BE2C (cell line): ENCODE measurements around the gene C1QTNF6.
"Not testable (repeated sequence)": the region's sequence is repeated elsewhere in the genome, so short reads cannot be mapped to it uniquely, and the experiment has no call there.

Source experiments
- DNase-seq: peaks from one replicate; pipeline ENCODE4 v3.0.0-alpha.2; 2020
- H3K27me3 ChIP-seq: fragments of 250-450 bp; sonication (Bioruptor Pico); 2 replicates; pipeline ENCODE4 v1.5.1; 2020; ENCODE audit warnings: mild to moderate bottlenecking
- H3K36me3 ChIP-seq: fragments of 250-450 bp; sonication (Bioruptor Pico); 2 replicates; pipeline ENCODE4 v1.5.1; 2020; ENCODE audit warnings: mild to moderate bottlenecking
- H3K4me1 ChIP-seq: fragments of 250-450 bp; sonication (Bioruptor Pico); 2 replicates; pipeline ENCODE4 v1.5.1; 2020
- H3K4me3 ChIP-seq: 2 replicates; pipeline ENCODE4 v1.5.1; 2011; ENCODE audit warnings: low read depth, low read length
- H3K9me3 ChIP-seq: fragments of 250-450 bp; sonication (Bioruptor Pico); 2 replicates; pipeline ENCODE4 v1.5.1; 2020
- CTCF ChIP-seq: IDR thresholded peaks from 2 replicates; pipeline ENCODE4 v1.5.1; 2012; ENCODE audit warnings: mild to moderate bottlenecking, low read depth, low read length

Gene C1QTNF6

GRCh38 chr22:37172266-37173245, 15.5 kb downstream of the C1QTNF6 start:
- no peak overlapping the region for H3K4me3 ChIP-seq
- no peaks in the 10 kb centered on the region for H3K27me3 ChIP-seq
- no peaks in the 10 kb centered on the region for H3K9me3 ChIP-seq
- no peaks in the 10 kb centered on the region for H3K36me3 ChIP-seq
- no peak for DNase-seq
- TF ChIP-seq CTCF = no peak
- peaks cover 13% of the 10 kb centered on the region for H3K4me1 ChIP-seq

DNA sequence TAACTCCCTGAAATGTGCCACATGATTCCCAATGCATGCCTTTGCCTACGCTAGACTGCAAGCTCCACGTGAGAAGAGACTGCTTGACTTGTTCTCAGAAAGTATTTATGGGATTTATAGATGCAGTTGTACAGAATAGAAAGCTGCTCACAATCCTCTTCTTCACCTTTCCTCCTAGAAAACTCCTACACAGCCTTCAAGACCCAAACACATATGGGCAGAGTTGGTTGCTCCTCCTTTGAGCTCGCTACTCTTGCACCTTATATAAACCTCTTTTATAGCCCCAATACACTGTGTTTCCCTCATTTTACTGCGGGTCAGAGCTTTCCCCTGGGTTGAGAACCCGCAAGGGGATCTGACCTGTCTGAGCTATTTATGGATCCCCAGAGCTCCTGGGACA, 16.4 kb downstream of the C1QTNF6 start:
- Histone ChIP-seq H3K4me3 (no peak overlapping the region), H3K4me1 (peaks cover 7% of the 10 kb centered on the region), H3K27me3 (no peaks in the 10 kb centered on the region), H3K36me3 (no peaks in the 10 kb centered on the region), H3K9me3 (no peaks in the 10 kb centered on the region)
- no peak for DNase-seq
- TF ChIP-seq CTCF = no peak

DNA sequence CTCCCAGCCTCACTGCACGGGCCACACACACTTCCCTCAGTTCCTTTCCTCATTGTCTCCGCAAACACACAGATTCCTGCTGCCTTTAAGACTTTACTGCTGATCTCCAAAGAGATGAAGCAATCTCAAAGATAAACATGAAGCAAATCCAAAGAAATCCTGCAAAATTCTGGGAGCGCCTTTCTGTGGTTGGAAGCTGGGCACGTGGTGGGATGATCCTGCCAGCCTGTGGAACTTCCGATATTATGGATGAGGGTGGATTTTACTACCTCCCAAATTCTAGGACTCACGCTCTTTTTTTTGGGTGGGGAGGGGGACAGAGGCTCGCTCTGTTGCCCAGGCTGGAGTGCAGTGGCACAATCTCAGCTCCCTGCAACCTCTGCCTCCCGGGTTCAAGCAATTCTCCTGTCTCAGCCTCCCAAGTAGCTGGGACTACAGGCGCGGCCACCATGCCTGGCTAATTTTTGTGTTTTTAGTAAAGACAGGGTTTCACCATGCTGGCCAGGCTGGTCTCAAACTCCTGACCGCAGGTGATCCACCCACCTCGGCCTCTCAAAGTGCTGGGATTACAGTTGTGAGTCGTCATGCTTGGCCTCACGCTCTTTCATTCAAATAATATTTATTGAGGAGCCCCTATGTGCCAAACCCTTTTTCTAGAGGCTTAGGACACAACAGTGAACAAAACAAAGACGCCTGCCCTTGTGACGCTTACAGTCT, 17.2 kb downstream of the C1QTNF6 start:
- not testable (repeated sequence) for H3K27me3 ChIP-seq, DNase-seq, H3K9me3 ChIP-seq, H3K36me3 ChIP-seq, H3K4me3 ChIP-seq, H3K4me1 ChIP-seq

DNA sequence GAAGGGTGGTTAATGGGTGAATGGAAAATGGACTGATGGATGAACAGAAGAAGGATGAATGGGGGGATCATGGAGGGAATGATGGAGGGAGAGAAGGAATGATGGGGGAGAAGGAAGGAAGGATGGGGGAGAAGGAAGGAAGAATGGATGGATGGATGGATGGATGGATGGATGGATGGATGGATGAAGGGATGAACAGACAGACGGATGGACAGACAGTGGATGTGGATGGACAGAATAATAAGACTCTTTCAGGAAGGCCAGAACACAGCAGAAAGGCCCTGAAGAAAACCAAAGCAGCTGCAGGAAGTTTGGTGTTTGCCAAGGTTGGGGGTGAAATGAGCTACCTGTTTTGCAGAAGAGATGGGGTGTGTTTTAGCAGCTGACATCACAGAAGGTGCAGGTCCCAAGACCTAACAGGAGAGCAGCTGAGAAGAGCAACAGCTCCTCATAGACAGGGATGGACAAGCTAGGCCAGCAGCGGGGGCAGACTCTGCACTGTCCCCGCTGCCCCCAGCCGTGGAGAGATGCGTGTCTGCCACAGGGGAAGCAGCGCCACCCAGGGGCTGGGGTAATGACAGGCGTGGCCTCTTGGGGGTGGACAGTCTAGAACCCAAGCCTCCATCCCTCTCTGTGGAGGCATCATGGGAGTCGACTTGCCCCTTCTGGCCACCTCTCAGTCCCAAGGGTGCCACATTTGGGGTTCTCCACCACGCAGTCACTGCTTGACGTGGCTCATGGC, 17.9 kb downstream of the C1QTNF6 start:
- Histone ChIP-seq H3K9me3 (no peaks in the 10 kb centered on the region), H3K36me3 (no peaks in the 10 kb centered on the region), H3K4me3 (no peak overlapping the region), H3K27me3 (no peaks in the 10 kb centered on the region), H3K4me1 (peaks cover 12% of the 10 kb centered on the region)
- no peak for TF ChIP-seq CTCF
- DNase-seq = no peak

DNA sequence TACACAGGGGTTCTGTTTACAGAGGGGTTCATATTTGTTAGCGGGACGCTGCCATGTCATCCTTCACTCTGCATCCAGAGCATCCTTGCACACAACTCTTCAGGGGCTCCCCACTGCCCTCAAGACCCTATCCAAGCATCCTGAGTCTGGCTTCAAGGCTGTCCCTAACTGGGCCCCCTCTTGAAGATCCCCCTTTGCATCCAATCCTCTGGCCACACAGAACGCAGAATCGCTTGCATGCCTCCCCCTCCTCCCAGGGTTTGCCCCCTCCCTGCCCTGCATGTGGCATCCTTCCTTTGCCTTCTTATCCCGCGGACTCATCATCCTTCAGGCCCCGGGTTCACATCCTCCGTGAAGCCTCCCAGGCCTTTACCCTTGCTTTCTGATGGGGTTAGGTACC, 18.6 kb downstream of the C1QTNF6 start:
- no peaks in the 10 kb centered on the region for H3K36me3 ChIP-seq
- no peak for TF ChIP-seq CTCF
- H3K4me1 ChIP-seq = peaks cover 18% of the 10 kb centered on the region
- H3K27me3 ChIP-seq = no peaks in the 10 kb centered on the region
- DNase-seq = no peak
- no peak overlapping the region for H3K4me3 ChIP-seq
- H3K9me3 ChIP-seq = no peaks in the 10 kb centered on the region

- Histone ChIP-seq H3K4me3 (no peak overlapping the region), H3K4me1 (peaks cover 18% of the 10 kb centered on the region), H3K9me3 (no peaks in the 10 kb centered on the region), H3K27me3 (no peaks in the 10 kb centered on the region), H3K36me3 (no peaks in the 10 kb centered on the region)
- no peak for DNase-seq
- TF ChIP-seq CTCF = no peak
Observed at GRCh38 chr22:37167981-37168647, 19.9 kb downstream of the C1QTNF6 start.
